Muscle of arm (tissue), 12 donors: ENCODE results near the gene KCNK10. TPM values are rescaled to one million over a fixed set of nuclear protein-coding genes. Genes with fewer than 3 reads are reported as not detected.

ENCODE experiments used
- DNase-seq: peaks from one replicate; pipeline ENCODE4 v3.0.0-alpha.2; 2013
- polyA plus RNA-seq, 12 donors: library from polyadenylated mRNA; unstranded; fragments of 120-200 nt; gene quantifications; one replicate each; pipeline ENCODE4 v1.2.1, GENCODE V29; 2013; ENCODE audit not compliant: insufficient read length in 12 of 12

KCNK10 gene
- polyA plus RNA-seq, 12 donors = 0.04 to 0.12 (median 0.08) TPM; not detected in 5

GRCh38 chr14:88185843-88186242 is 137.2 kb downstream of the KCNK10 start:
- DNase-seq = no peak

- DNase-seq = no peak
These were observed 138.1 kb downstream of the KCNK10 start for GRCh38 chr14:88184956-88185355.

- DNase-seq = no peak
These were observed 142.0 kb downstream of the KCNK10 start for GRCh38 chr14:88181072-88181471.

GRCh38 chr14:88179716-88180115 is 143.4 kb downstream of the KCNK10 start:
- no peak for DNase-seq

GRCh38 chr14:88170333-88170732 is 152.7 kb downstream of the KCNK10 start:
- no peak for DNase-seq

- no peak for DNase-seq
These were observed 154.4 kb downstream of the KCNK10 start for GRCh38 chr14:88168498-88169165.

- no peak for DNase-seq
These were observed 155.0 kb downstream of the KCNK10 start for GRCh38 chr14:88168025-88168424.

GRCh38 chr14:88166616-88167015 is 156.5 kb downstream of the KCNK10 start:
- DNase-seq = no peak

GRCh38 chr14:88164906-88165534 is 158.0 kb downstream of the KCNK10 start:
- no peak for DNase-seq

GRCh38 chr14:88163731-88164255 is 159.3 kb downstream of the KCNK10 start:
- DNase-seq = no peak

- DNase-seq = no peak
These were observed 166.9 kb downstream of the KCNK10 start for GRCh38 chr14:88156127-88156526.

GRCh38 chr14:88154926-88155325 is 168.1 kb downstream of the KCNK10 start:
- no peak for DNase-seq

GRCh38 chr14:88154321-88154720 is 168.7 kb downstream of the KCNK10 start:
- DNase-seq = no peak

GRCh38 chr14:88146881-88147649 is 176.0 kb downstream of the KCNK10 start:
- no peak for DNase-seq

- no peak for DNase-seq
These were observed 179.3 kb downstream of the KCNK10 start for GRCh38 chr14:88143810-88144209.

GRCh38 chr14:88142997-88143396 is 180.1 kb downstream of the KCNK10 start:
- no peak for DNase-seq

- DNase-seq = no peak
These were observed 182.2 kb downstream of the KCNK10 start for GRCh38 chr14:88140874-88141273.

GRCh38 chr14:88137327-88137726 is 185.7 kb downstream of the KCNK10 start:
- DNase-seq = no peak
